ENCODE data around the gene TMEM141.
"Not testable (repeated sequence)": the region's sequence is repeated elsewhere in the genome, so short reads cannot be mapped to it uniquely, and the experiment has no call there.

Gene TMEM141

GRCh38 chr9:136751814-136752213 is 39.3 kb upstream of the TMEM141 start:
- TF ChIP-seq, protein P1, sequence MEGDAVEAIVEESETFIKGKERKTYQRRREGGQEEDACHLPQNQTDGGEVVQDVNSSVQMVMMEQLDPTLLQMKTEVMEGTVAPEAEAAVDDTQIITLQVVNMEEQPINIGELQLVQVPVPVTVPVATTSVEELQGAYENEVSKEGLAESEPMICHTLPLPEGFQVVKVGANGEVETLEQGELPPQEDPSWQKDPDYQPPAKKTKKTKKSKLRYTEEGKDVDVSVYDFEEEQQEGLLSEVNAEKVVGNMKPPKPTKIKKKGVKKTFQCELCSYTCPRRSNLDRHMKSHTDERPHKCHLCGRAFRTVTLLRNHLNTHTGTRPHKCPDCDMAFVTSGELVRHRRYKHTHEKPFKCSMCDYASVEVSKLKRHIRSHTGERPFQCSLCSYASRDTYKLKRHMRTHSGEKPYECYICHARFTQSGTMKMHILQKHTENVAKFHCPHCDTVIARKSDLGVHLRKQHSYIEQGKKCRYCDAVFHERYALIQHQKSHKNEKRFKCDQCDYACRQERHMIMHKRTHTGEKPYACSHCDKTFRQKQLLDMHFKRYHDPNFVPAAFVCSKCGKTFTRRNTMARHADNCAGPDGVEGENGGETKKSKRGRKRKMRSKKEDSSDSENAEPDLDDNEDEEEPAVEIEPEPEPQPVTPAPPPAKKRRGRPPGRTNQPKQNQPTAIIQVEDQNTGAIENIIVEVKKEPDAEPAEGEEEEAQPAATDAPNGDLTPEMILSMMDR (IDR thresholded peaks at IDR 0.05; ENCODE audit: low read depth, low read length): no peak
- DNase-seq (ENCODE audit: extremely low read depth, low read depth): no peak

DNA sequence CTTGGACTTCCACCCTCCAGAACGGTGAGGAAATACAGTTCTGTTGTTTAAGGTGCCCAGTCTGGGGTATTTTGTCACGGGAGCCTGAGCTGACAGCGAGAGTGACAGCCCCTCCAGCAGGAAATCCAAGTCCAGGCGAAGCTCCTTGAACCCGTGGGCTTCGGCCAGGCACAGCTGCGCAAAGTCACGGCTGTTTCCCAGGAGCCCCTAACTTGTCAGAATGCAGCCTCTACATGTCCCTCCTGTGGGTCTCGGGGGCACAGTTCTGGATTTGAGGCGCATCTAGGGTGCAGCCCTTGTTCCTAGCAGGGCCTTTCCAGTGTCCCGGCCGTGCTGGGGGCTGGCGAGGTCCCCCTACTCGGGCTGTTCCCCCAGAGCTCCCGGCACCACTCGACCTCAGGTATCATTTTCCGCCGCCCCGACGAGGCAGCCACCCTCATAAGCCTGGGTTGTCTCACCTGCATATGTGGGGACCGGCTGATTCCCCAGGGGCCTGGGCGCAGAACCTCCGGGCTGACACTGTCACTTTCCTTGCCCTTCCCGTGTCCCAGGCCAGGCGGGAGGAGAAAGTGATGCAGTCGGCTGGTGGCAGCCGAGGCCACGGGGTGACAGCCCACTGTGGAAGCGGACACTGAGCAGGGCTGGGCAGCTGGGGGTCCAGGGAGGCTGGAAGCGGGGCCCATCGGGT is 37.6 kb upstream of the TMEM141 start:
- DNase-seq (ENCODE audit: extremely low read depth, low read depth): no peak
- TF ChIP-seq, protein P1 (IDR thresholded peaks at IDR 0.05; ENCODE audit: low read depth, low read length): no peak

- TF ChIP-seq, protein P1 (IDR thresholded peaks at IDR 0.05; ENCODE audit: low read depth, low read length): no peak
- DNase-seq (ENCODE audit: extremely low read depth, low read depth): no peak
These were observed 37.0 kb upstream of the TMEM141 start for GRCh38 chr9:136754059-136754572.

- TF ChIP-seq, protein P1 (IDR thresholded peaks at IDR 0.05; ENCODE audit: low read depth, low read length): no peak
- no peak for DNase-seq (ENCODE audit: extremely low read depth, low read depth)
These were observed 36.4 kb upstream of the TMEM141 start for GRCh38 chr9:136754626-136755301.

DNA sequence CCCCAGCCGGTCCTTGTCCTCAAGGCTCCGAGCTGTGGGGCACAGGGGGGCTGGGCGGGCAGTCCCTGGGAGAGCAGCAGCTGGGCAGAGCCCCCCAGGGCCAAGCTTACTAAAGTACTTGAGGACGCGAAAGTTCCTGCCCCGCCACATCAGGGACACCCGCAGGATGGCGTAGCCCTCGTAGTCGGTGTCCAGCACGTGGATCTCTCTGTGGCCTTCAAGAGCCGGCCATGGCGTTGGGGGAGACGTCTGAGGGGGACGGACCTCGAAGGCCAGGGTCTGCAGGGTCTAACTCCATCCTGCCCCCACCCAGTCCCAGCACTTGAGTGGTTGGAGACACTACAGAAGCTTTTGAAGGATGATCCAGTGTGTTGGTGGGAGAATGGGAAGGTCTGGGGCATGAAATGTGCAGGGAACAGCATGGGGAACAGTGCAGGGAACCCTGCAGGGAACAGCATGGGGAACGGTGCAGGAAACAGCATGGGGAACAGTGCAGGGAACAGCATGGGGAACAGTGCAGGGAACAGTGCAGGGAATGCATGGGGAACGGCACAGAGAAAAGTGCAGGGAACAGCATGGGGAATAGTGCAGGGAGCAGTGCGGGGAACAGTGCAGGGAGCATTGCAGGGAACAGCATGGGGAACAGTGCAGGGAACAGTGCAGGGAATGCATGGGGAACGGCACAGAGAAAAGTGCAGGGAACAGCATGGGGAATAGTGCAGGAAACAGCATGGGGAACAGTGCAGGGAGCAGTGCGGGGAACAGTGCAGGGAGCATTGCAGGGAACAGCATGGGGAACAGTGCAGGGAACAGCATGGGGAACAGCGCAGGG is 35.6 kb upstream of the TMEM141 start:
- DNase-seq (ENCODE audit: extremely low read depth, low read depth): not testable (repeated sequence)

GRCh38 chr9:136756134-136756438 is 35.1 kb upstream of the TMEM141 start:
- TF ChIP-seq, protein P1 (IDR thresholded peaks at IDR 0.05; ENCODE audit: low read depth, low read length): no peak
- DNase-seq (ENCODE audit: extremely low read depth, low read depth): no peak

DNA sequence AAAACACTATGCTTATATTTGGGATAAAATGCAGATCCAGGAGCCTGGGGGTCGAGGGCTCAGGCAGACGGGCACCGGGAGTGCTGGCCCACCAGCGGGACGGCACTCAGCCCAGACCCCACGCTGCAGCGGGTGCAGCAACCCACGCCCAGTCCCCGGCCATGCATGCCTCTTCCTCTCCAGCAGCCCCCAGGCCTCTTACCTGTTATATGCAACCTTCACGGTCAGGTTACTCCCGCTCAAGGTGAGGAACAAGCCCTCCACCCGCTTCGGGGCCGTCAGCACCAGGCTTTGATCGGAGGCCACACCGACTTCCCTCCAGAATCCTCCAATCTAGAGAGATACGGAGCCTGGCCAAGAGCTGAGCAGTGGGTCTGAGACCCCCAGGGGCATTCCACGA is 34.3 kb upstream of the TMEM141 start:
- TF ChIP-seq, protein P1 (IDR thresholded peaks at IDR 0.05; ENCODE audit: low read depth, low read length): no peak

More for the DNA sequence above, 34.3 kb upstream of the TMEM141 start:
- no peak for DNase-seq (ENCODE audit: extremely low read depth, low read depth)
